NCI-H2196 (cell line): ENCODE measurements around the gene HOXC11.

Experiments used
- DNase-seq: peaks from one replicate; lab custom pipeline; 2025; ENCODE audit not compliant: unreplicated experiment; lab: John Stamatoyannopoulos, UW

Gene HOXC11

GRCh38 chr12:53997204-53998109 is 24.5 kb downstream of the HOXC11 start:
- no peak for DNase-seq

- no peak for DNase-seq
Observed at GRCh38 chr12:53998110-53998899, 25.4 kb downstream of the HOXC11 start.

- DNase-seq, result no peak
Observed at GRCh38 chr12:53998900-53999236, 25.9 kb downstream of the HOXC11 start.

GRCh38 chr12:53999559-54000115 is 26.7 kb downstream of the HOXC11 start:
- no peak for DNase-seq

- no peak for DNase-seq
Observed at GRCh38 chr12:54000116-54001114, 27.5 kb downstream of the HOXC11 start, which contains the start of gene HOXC9. TSS of gene HOXC9 (plus strand) at chr12:54000161. CDS start at chr12:54000189, 28 bp downstream.

GRCh38 chr12:54001283-54002187 is 28.6 kb downstream of the HOXC11 start:
- no peak for DNase-seq

- DNase-seq, result no peak
Observed at GRCh38 chr12:54002278-54002914, 29.5 kb downstream of the HOXC11 start.

- no peak for DNase-seq
Observed at GRCh38 chr12:54002915-54003389, 30.0 kb downstream of the HOXC11 start.

GRCh38 chr12:54003625-54004024 is 30.7 kb downstream of the HOXC11 start:
- no peak for DNase-seq

- DNase-seq, result no peak
Observed at GRCh38 chr12:54004063-54004840, 31.3 kb downstream of the HOXC11 start.

GRCh38 chr12:54004841-54005530 is 32.1 kb downstream of the HOXC11 start:
- no peak for DNase-seq

- DNase-seq, result no peak
Observed at GRCh38 chr12:54005531-54005852, 32.6 kb downstream of the HOXC11 start.

- DNase-seq, result peak; percentile 90
Observed at GRCh38 chr12:54005853-54006558, 33.1 kb downstream of the HOXC11 start.

- no peak for DNase-seq
Observed at GRCh38 chr12:54006559-54007220, 33.8 kb downstream of the HOXC11 start.

- no peak for DNase-seq
Observed at GRCh38 chr12:54007538-54008259, 34.8 kb downstream of the HOXC11 start.

- DNase-seq, result no peak
Observed at GRCh38 chr12:54008260-54008552, 35.3 kb downstream of the HOXC11 start.
